ENCODE measurements around the gene LRRC26.

LRRC26 gene

DNA sequence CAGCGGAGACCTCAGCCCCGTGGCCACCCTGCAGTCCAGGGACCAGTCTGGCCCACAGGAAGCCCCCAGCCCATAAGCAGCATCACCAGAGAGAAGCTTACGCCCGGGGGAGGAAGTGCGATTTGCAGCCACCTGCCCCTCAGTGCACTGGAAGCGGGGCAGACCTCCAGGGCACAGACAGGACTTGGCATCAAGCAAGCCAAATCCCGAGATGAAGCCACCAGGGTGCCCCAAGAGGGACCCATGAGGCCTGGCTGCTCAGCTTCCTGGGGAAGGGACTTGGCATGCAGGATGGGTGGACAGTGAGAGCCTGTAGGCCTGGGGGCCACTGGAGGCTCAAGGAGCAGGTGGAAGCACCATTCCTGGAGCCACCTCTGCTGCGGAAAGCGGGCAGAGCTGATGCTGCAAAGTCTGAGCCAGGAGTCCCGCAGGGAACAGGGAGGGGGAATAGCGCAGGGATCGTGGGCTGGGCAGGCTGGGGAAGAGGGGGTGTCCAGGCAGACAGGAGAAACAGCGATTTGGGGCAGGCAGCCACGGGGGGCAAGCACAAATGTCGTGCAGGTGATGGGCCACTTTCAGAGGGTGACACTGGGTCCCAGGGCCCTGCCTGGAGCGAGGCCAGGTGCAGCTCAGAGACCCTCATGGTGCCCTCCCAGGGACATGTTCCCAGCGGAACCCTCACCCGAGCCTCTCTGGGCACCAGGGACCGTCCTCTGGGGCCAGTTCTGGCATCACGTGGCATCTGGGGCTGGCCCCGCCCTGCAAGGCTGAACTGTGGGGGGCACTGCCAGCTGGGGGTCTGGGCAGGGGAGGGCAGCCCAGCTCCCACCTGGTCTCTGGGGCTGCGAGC, 3.2 kb downstream of the LRRC26 start:
- no peak for DNase-seq

DNA sequence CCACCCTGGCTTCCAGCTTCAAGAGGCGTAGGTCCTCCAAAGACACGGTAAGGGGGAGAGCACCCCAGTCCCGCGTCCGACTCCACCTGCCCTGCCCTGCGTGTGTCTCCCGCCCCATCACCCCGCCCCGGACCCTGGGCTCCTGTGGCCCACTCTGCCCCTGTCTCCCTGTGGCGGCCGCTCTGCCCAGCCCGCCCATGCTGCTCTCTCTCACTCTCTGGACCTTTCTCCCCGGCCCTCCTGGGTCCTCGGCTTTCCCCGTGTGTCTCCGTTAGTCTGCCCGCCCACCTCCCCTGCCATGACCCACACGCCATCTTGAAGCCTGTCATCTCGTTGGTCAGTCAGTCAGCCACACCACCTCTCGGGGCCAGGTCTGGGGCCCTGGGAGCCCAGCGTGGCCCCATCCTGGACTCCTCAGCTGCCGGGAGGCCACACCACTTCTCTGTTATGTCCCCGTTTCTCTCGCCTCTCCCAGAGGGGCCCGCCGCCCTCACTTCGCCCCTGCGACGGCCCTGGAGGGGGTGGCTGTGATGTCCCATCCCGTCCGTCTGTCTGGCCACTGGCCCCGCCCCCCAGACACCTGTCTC, 4.5 kb downstream of the LRRC26 start:
- DNase-seq = no peak

DNA sequence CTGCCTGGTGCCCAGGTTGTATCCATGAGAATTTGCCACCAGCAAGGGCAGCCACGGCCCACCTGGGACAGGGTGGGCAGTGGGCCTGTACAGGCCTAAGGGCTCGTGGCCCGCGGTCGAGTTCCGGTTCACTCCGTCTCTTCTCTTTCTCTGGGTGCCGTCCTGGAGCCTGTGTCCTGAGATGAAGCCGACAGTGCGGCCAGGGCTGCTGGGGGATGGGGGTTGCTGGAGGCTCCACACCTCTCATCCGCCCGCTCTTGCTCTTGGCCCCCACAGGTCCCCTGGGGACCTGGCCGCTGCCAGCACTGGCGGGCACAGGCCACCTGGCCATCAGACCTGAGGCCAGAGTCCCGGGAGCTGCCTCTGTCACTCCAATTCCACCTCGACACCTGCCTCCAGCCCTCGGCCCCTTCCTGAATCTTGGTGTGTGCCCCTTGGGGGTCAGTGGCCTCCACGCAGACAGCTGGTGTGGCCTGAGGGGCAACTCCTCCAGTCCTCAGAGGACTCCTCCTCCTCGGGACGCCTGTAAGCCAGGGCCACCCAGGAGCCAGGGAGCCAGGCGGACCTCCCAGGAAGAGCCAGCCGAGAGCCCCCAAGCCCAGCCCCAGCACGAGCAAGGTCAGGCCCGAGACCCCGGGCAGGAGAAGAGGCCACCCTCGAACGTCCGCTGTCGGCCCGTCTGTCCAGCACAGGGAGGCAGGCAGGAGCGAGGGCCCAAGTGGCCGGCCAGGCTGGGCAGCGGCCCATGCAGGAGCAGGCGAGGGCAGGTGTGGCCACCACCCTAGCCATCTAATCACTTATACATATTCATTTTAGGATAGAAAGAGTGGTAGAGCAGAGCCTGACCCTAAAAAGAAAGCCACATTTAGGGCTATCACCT, 5.2 kb downstream of the LRRC26 start:
- DNase-seq = no peak

- no peak for DNase-seq
Observed at GRCh38 chr9:137163805-137164204, 6.0 kb downstream of the LRRC26 start.

GRCh38 chr9:137163365-137163715, 6.5 kb downstream of the LRRC26 start:
- DNase-seq = no peak

- no peak for DNase-seq
Observed at GRCh38 chr9:137162505-137163364, 7.1 kb downstream of the LRRC26 start.

DNA sequence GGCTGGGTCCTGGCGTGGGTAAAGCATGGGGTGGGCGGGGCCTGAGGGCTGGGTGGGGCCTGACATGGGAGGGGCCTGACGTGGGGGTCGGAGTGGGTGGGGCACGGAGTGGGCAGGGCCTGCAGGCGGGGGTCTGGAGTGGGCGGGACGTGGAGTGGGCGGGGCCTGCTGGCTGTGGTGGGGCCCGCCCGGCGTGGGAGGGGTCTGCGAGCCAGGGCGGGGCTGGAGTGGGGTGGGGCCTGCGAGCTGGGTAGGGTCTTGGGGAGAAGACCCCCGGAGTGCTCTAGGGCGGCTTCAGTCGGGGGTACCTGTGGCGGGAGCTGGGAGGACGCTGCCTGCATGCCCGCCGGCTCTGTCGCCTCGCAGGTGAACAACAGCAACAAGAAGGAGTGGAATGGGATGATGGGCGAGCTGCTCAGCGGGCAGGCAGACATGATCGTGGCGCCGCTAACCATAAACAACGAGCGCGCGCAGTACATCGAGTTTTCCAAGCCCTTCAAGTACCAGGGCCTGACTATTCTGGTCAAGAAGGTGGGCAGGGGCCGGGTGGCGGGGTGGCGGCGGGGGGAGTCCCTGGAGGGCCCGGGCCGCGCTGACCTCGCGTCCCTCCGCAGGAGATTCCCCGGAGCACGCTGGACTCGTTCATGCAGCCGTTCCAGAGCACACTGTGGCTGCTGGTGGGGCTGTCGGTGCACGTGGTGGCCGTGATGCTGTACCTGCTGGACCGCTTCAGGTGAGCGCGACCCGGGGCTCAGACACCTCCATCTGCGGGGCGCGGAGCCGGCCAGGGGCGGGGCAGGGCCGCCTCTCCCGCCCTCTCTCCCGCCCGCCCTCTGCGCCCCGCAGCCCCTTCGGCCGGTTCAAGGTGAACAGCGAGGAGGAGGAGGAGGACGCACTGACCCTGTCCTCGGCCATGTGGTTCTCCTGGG, 8.0 kb downstream of the LRRC26 start:
- no peak for DNase-seq

DNA sequence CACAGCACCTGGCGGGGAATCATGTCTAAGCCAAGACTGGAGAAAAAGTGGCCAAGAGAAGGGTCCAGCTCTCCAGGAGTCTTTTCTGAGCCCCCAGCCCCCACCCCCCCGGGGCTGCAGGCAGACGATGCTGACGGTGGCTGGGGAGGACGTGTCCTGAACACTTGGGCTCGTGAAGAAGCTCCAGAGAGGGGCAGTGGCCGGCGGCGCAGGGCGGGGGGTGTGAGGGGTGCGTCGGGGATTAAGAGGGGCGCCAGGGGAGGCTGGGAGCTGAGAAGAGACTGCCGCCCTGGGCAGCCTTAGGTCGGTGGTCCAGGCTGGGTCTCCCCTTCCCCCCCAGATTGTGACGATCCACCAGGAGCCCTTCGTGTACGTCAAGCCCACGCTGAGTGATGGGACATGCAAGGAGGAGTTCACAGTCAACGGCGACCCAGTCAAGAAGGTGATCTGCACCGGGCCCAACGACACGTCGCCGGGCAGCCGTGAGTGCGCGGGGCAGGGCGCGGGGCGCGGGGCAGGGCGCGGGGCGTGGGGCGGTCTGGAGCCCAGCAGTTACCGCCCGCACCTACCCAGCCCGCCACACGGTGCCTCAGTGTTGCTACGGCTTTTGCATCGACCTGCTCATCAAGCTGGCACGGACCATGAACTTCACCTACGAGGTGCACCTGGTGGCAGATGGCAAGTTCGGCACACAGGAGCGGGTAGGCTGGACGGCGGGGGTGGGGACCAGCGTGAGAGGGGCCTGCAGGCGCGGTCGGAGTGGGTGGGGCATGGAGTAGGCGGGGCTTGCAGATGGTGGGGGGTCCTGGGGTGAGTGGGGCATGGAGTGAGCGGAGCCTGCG, 8.9 kb downstream of the LRRC26 start:
- no peak for DNase-seq

GRCh38 chr9:137160054-137160425, 9.8 kb downstream of the LRRC26 start:
- no peak for DNase-seq

- no peak for DNase-seq
Observed at GRCh38 chr9:137159105-137160053, 10.5 kb downstream of the LRRC26 start.

DNA sequence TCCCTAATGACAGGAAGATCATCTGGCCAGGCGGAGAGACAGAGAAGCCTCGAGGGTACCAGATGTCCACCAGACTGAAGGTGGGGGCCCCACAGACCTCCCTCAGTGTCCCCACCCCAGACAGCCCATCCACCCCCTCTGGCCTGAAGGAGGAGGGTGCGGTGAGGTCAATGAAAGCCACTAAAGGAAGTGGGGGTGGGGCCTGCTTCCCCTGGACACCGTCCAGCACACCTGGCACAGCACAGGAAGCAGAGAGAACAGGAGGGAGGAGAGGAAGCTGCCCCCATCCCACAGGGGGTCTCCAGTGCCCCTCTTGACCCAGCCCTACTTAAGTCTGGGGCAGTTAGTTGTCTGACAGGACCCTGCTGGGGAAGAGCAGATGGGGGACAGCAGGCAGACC, 11.2 kb downstream of the LRRC26 start:
- DNase-seq = no peak

DNA sequence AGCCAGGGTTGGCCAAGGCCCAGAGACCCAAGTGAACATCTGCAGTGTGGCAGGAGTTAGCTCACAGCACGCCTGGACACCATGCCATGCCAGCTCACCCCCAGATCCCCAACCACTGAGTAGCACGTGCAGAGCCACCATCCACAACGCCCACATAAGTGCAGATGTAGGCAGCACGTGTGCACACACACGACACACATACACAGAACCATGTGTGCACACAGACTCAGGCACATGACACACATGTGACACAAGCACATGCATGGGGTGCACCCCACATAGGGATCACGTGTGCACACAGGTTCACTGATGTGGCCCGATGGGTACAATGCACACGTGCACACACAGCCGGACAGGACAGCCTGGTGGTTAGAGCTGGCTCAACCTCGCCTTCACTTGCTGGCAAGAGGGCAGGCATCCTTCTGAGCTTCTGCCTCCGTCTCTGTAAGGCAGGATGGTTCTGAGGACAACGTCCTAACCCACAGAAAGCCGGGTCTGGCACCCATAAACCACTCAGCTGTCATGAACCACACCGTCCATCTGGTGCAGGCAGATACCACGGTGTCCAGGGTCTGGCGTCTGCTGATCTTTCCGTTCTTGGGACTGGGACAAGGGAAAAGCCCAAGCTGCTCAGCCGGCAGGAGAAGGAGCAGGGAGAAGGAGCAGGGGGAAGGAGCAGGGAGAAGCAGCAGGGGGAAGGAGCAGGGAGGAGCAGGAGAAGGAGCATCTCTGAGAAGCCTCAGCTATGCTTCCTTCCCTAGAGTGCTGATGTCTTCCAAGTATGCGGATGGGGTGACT, 12.0 kb downstream of the LRRC26 start:
- DNase-seq = no peak

DNA sequence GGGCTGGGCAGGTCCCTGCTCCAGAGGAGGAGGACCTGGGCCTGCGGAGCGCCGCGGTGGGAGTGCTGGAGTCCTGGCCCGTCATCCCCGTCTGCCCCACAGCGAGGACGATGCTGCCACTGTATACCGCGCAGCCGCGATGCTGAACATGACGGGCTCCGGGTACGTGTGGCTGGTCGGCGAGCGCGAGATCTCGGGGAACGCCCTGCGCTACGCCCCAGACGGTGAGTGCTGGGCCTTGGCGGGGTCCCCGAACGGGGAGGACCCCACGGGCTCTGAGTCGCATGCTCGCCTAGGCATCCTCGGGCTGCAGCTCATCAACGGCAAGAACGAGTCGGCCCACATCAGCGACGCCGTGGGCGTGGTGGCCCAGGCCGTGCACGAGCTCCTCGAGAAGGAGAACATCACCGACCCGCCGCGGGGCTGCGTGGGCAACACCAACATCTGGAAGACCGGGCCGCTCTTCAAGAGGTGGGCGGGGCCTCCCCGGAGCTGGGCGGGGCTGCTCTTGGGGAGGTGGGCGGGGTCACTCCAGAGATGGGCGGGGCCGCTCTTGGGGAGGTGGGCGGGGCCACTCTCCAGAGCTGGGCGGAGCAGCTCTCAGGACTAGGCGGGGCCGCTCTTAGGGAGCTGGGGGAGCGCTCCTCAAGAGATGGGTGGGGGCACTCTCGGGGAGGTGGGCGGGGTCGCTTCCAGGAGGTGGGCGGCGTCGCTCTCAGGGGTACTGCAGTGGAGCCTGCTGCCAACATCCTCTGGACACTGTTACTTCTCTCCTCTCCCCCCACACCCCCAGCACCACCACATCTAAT, 13.1 kb downstream of the LRRC26 start:
- DNase-seq = no peak

DNA sequence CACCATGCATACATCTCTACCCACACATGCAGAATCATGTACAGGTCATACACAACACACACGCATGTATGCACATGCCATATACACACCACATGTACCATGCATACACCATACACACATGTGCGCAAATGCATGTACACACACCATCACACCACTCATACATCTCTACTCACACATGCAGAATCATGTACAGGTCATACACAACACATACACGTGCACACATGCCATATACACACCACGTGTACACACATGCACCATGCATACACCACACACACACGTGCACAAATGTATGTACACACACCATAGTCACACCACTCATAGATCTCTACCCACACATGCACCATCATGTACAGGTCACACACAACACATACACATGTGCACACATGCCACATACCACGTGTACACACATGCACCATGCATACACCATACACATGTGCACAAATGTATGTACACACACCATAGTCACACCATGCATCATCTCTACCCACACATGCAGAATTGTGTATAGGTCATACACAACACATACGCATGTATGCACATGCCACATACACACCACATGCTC, 16.9 kb downstream of the LRRC26 start:
- no peak for DNase-seq

- no peak for DNase-seq
Observed at GRCh38 chr9:137150617-137151457, 19.0 kb downstream of the LRRC26 start.

- no peak for DNase-seq
Observed at GRCh38 chr9:137149942-137150616, 19.8 kb downstream of the LRRC26 start.
